Body of pancreas (tissue), 4 donors: ENCODE results near the gene RINT1.

ENCODE experiments used
- CTCF ChIP-seq, 7 experiments: fragments of 450-650 bp in 4 of 7; fragments of 200-600 bp in 3 of 7; sonication (generic) in 3 of 7; IDR thresholded peaks; one replicate each; pipeline ENCODE4 v1.5.1; 2016 to 2019; ENCODE audit warnings: antibody characterized with exemption in 7 of 7
- POLR2A ChIP-seq, 3 donors: fragments of 450-650 bp; IDR thresholded peaks; one replicate each; pipeline ENCODE4 v1.6.1; 2016; ENCODE audit warnings: antibody characterized with exemption in 3 of 3, mild to moderate bottlenecking in 2 of 3

GRCh38 chr7:105577251-105577650, 45.2 kb downstream of the RINT1 start:
- TF ChIP-seq CTCF (IDR thresholded peaks at IDR 0.05), result no peak
- TF ChIP-seq POLR2A (IDR thresholded peaks at IDR 0.05), result no peak
